ENCODE results near the gene HOXC12.

HOXC12 gene

GRCh38 chr12:54008260-54008552 is 53.5 kb downstream of the HOXC12 start:
- no peak for DNase-seq (ENCODE audit: low read depth)

Measured in activated T-cell treated with anti-CD3 and anti-CD28 coated beads for 24 hours (primary cell).